GM12891 (cell line): ENCODE data around the gene PHEX.

Experiments
- DNase-seq: peaks from one replicate; pipeline ENCODE4 v3.0.0; 2011; ENCODE audit warnings: low spot score; ENCODE audit not compliant: insufficient read length
- FAIRE-seq: peaks from 2 replicates; lab custom pipeline; 2011; peaks lifted over from hg19 to GRCh38; lab: Jason Lieb, UNC
- PAX5 ChIP-seq: IDR thresholded peaks from 2 replicates; pipeline ENCODE4 v1.6.1; 2011; ENCODE audit warnings: low read length, moderate library complexity, mild to moderate bottlenecking; ENCODE audit not compliant: insufficient read depth, severe bottlenecking
- POLR2A ChIP-seq: IDR thresholded peaks from 2 replicates; pipeline ENCODE4 v1.6.1; 2011; ENCODE audit warnings: low read depth, low read length, control low read depth
- POLR2AphosphoS5 ChIP-seq: IDR thresholded peaks from 2 replicates; pipeline ENCODE4 v1.6.1; 2011; ENCODE audit warnings: low read depth, low read length, control low read depth
- POU2F2 ChIP-seq: IDR thresholded peaks from 2 replicates; pipeline ENCODE4 v1.6.1; 2011; ENCODE audit warnings: low read depth, mild to moderate bottlenecking, control low read depth, low read length, moderate library complexity
- SPI1 ChIP-seq: IDR thresholded peaks from 2 replicates; pipeline ENCODE4 v1.6.1; 2011; ENCODE audit warnings: low read depth, low read length, control low read depth
- TAF1 ChIP-seq: IDR thresholded peaks from 2 replicates; pipeline ENCODE4 v1.6.1; 2011; ENCODE audit warnings: low read depth, low read length, control low read depth

PHEX gene

DNA sequence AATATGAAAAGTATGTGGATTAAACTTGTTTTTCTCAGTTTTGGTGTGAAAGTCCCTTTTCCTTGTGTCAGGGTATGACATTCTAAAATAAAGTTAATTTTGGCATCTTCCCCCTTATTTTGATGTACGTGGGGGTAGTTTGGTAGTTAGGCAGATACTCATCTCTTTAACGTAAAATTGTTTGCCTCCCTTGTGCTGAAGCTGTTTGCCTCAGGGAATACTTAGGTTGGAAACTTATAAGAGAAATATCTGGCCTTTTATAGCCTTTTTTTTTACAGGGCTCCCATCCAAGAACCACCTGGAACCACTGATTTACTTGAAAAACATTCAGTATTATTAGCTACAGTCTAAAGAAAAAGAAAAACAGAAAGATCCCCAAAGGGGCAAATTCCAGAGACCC, 85.5 kb downstream of the PHEX start:
- TF ChIP-seq PAX5 (no peak), POU2F2 (no peak), SPI1 (no peak), TAF1 (no peak), POLR2A (no peak), POLR2AphosphoS5 (no peak)
- no peak for DNase-seq
- no peak for FAIRE-seq

DNA sequence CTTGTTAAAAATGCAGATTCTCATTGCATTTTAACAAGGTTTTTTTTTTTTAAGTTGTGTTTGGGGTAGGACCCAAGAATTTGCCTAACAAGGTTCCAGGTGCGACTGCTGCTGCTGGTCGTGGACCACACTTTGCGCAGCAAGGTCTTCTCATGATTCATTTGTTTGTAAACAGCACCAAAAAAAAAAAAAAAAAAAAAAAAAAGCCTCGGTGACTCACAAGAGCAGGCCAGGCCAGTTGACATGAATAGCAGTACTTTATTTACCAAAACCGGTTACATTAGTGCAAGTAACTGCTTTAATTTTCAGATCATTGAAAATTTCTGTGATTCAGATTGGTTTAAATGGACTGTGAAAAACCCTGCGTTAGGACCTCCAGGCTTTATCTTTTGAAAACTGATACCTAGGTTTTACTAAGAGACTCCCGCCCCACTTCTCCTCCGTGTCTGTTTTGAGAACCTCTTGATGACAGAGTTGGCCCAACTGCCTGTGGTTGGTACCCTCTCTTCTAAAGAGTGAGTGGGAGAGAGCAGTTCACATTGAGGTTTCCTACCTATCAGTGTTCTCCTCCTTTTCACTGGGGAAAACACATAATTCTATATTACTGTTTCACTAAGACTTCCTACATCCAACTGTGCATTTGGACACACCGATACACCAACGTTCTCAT, 86.2 kb downstream of the PHEX start:
- FAIRE-seq = no peak
- TF ChIP-seq POLR2A = no peak
- TF ChIP-seq POU2F2 = no peak
- no peak for TF ChIP-seq PAX5
- TF ChIP-seq SPI1 = no peak
- TF ChIP-seq TAF1 = no peak
- no peak for TF ChIP-seq POLR2AphosphoS5
- no peak for DNase-seq

DNA sequence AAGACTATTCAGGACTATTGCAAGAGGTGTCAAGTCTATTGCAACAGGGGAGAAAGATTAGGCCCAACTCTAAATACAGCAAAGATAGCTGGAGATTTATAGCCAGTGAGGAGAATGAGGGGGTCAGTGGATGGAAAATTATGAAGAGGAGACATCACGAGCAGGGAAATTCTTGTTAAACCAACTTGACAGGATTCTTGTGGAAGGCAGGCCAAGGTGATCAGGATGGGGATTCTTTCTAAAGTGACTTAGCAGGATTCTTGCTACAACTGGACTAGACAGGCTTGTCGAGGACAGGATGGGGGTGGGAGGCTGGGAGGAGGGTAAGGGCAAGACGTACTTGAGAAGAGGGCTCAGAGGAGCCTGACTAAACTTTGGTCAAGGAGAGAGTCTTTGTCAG, 89.0 kb downstream of the PHEX start:
- no peak for DNase-seq
- TF ChIP-seq POU2F2 = no peak
- no peak for TF ChIP-seq TAF1
- TF ChIP-seq POLR2AphosphoS5 = no peak
- no peak for FAIRE-seq

DNA sequence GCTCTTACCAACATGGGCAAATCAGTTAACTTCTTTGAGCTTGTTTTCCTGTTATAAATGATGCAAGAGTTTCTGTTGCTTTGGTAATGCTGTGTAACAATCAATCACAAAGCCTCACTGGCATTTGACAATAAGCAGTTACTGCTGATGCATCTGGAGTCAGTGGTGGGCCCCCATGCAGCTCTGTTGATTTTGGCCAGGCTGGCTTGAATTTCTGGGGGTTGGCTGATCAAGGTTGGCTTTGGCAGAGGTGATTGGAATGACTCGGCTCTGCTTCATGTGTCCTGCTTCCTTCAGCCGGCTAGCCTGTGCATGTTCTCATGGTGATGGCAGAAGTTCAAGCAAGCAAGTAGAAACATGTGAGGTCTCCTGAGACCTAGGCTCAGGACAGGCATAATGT, 90.4 kb downstream of the PHEX start:
- TF ChIP-seq PAX5 = no peak
- TF ChIP-seq SPI1 = no peak
- no peak for TF ChIP-seq POU2F2
- no peak for TF ChIP-seq POLR2AphosphoS5
- no peak for TF ChIP-seq POLR2A
- no peak for TF ChIP-seq TAF1
- FAIRE-seq (no peak), DNase-seq (no peak)

DNA sequence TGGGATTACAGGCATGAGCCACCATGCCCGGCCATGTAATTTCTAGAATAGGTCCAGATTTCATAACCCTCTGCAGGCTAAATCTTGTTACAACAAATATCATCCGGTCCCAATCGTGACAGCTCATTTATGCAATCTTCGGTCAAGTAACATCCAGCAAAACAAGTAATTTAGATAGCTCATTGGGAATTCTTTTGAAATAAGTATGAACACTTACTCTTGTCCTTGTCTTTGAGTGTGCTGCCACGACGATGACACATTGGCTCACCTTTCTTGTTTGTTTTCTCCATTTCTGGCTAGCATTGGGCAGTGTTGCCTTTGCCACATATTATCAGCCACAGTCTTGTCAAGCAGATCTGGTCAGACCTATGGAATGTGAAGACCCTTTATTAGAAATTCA, 92.0 kb downstream of the PHEX start:
- TF ChIP-seq PAX5 (no peak), TAF1 (no peak), POLR2A (no peak), POLR2AphosphoS5 (no peak), SPI1 (no peak), POU2F2 (no peak)
- FAIRE-seq = no peak
- no peak for DNase-seq

DNA sequence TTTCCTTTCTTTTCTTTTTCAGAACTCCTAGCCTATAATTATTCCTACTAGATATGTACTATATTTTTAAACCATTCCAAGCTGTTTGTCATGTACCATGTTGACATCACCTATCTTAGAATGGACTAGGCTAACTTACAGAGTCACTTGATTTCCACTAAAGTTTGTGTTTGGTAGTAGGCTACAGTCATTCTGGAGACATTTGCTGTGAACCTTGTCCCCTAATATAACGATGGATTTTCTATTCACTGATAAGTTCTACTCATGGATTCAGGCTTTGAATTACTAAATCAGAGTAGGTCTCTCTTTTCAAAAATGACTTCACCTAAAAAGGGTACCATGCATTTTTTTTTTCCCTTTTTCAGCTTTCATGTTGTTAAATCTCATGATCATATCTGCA, 93.4 kb downstream of the PHEX start:
- no peak for TF ChIP-seq POU2F2
- TF ChIP-seq POLR2A = no peak
- no peak for TF ChIP-seq SPI1
- TF ChIP-seq TAF1 = no peak
- FAIRE-seq (no peak), DNase-seq (no peak)

DNA sequence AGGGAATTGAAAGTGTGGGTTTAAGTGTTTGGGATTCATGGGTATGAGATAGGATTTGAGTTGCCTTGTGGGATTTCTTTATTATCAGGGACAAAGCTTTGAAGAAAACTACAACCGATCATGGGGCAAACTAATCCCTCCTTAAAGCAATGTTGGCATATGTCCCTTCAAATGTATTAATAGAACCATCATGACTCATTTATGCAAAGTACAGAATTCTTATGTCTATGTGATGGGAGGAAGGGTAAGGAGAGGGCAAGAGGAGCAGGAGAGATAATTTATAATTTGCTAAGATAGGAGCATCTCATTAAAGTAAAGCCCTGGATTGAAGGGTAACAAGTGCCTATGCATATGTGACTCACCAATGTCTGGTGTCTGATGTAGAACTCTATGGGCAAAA, 94.2 kb downstream of the PHEX start:
- TF ChIP-seq POLR2AphosphoS5 = no peak
- no peak for TF ChIP-seq TAF1
- no peak for TF ChIP-seq POU2F2
- TF ChIP-seq PAX5 = no peak
- TF ChIP-seq SPI1 = no peak
- TF ChIP-seq POLR2A = no peak
- FAIRE-seq = no peak
- DNase-seq = no peak

DNA sequence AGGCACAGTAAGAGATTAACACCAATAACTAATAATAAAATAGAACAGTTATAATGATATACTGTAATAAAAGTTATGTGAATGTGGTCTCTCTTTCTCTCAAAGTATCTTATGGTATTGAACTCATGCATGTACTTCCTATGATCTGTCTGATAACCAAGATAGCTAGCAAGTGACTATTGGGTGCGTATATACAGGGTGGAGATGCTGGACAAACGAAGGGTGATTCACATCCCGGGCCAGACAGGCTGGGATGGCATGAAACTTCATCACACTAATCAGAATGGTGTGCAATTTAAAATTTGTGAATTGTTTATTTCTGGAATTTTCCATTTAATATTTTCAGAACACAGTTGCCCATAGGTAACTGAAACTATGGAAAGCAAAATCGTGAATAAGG, 96.8 kb downstream of the PHEX start:
- DNase-seq = no peak
- TF ChIP-seq POLR2A (no peak), POU2F2 (no peak), PAX5 (no peak), POLR2AphosphoS5 (no peak), TAF1 (no peak), SPI1 (no peak)
- no peak for FAIRE-seq

DNA sequence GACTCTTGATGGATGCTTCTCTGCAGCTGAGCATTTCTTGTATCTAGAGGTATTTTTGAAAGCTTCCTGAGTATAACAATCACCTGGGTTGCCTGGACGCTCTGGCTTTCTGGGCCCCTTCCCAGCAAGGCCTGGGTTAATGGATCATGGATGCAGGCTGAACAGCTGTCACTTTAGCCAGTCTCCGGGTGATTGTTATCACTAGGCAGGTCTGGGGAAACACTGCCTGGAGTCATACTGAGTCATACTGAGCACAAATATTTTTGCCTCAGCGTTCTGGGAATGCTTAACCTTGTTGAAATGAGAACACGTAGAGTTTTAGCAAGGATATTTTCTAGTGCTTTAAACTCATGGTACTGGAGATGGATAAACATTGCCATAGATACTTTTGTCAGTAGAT, 102.6 kb downstream of the PHEX start:
- DNase-seq (no peak), FAIRE-seq (no peak)
- no peak for TF ChIP-seq TAF1

DNA sequence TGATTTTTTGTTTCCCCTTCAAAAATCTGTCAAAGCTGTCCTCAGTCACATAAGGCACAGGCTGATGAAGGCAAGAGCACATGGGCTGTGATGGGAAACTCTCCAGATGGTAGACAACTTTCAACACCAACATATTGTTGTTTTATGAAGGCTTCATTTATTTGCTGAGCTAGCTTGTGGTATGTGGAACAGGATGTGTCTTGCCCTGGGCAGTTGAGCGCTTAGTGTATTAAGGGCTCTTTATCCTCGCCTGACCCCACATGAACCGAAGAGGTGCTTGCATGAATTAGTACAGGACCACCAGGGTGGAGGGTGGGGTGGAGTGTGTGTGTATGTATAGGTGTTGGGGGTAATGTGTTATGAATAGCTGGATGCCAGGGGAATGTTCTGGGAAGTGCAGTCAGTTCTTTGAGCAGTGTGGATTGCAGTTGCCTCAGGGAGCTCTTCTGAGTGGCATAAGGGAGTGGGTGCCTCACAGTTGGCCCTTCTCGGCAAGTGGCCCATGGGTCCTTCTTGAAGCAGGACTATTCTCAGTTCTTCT, 103.1 kb downstream of the PHEX start:
- no peak for TF ChIP-seq POLR2AphosphoS5
- TF ChIP-seq POU2F2 = no peak
- TF ChIP-seq SPI1 = no peak
- no peak for TF ChIP-seq PAX5
- TF ChIP-seq POLR2A = no peak
- TF ChIP-seq TAF1 = no peak
- DNase-seq = no peak
- FAIRE-seq = no peak
